ENCODE data around the gene ASPSCR1. TPM values are rescaled to one million over a fixed set of nuclear protein-coding genes. Genes with fewer than 3 reads are reported as not detected.

The ASPSCR1 gene
- total and polyA plus RNA-seq, 2 of the 13 experiments (the other 11 are each of a cell fraction or from before 2014, with no cell fraction given), result 274 to 314 TPM

DNA sequence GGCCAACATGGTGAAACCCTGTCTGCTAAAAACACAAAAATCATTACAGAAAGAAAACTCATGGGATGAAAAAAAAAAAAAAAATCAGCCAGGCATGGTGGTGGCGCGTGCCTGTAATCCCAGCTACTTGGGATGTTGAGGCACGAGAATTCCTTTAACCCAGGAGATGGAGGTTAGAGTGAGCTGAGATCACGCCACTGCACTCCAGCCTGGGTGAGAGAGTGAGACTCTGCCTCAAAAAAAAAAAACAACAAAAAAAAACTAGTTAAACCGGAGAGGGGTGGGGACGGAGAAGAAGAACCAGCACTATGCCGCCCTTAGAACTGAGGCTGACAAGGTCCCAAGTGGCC lies 9.1 kb upstream of the ASPSCR1 start:
- peak overlapping the region in 1 of 3 experiments; percentile 74; a peak in 2 of 6 replicates for H3K4me3 ChIP-seq (replicated peaks in 1 of 3; ENCODE audit: insufficient read depth in 1 of 3, low read depth in 2 of 3, low read length in 3 of 3)
- no peak overlapping the region for H2AFZ ChIP-seq (ENCODE audit: low read length)
- peaks cover 6% of the 10 kb centered on the region for H3K9me3 ChIP-seq (ENCODE audit: low read length)
- H3K27me3 ChIP-seq (ENCODE audit: control insufficient read depth in 1 of 2, insufficient read depth in 2 of 2, low read length in 2 of 2), result no peaks in the 10 kb centered on the region
- ChIA-PET CTCF (ENCODE audit: low intra/inter-chr PET ratio, low total read pairs) (no interaction called here), POLR2A (interaction anchor here (0.8 to 4.6 kb wide), 18 partner anchors 9 to 149 kb away, joined by 3 to 356 read pairs (median 9); partner anchors contain the start of genes ALYREF, ANAPC11, ASPSCR1 and CENPX)
- H3K4me1 ChIP-seq (ENCODE audit: insufficient read depth, low read length), result peaks cover 64% of the 10 kb centered on the region
- peak overlapping the region; percentile 75 for H3K27ac ChIP-seq (ENCODE audit: extremely low read length, insufficient read depth, low read length)
- peak overlapping the region; percentile 64 for H3K9ac ChIP-seq (ENCODE audit: insufficient read depth, low read depth, low read length)
- no peak for DNase-seq (ENCODE audit: low spot score)
- no peaks in the 10 kb centered on the region for H3K36me3 ChIP-seq (replicated peaks in 1 of 2; ENCODE audit: control insufficient read depth in 1 of 2, insufficient read depth in 2 of 2, low read length in 2 of 2)
- FAIRE-seq, result no peak
- H3K79me2 ChIP-seq (ENCODE audit: insufficient read depth, low read length), result peaks cover 6% of the 10 kb centered on the region
- WGBS (ENCODE audit: low lambda C conversion rate), result 80% methylated on average over 7 of the region's 7 CpGs
- in situ Hi-C loops (cut with HindIII; ENCODE audit: extremely low pct_ligation_motif_present, low pct_unique_long_range_greater_than_20kb) (no loop called here), intact Hi-C loops (cut with micrococcal nuclease; ENCODE audit: unreplicated experiment) (no loop called here)
- H4K20me1 ChIP-seq (ENCODE audit: insufficient read depth, low read length), result no peaks in the 10 kb centered on the region
- BruUV-seq (replicated peaks), result no TSS peak
- no peak for ATAC-seq
- H3K4me2 ChIP-seq (ENCODE audit: low read depth, low read length), result peak overlapping the region; percentile 89
- TF ChIP-seq ZNF251 (CRISPR knock-in tag; IDR thresholded peaks at IDR 0.05), result no peak
- TF ChIP-seq, protein P1, sequence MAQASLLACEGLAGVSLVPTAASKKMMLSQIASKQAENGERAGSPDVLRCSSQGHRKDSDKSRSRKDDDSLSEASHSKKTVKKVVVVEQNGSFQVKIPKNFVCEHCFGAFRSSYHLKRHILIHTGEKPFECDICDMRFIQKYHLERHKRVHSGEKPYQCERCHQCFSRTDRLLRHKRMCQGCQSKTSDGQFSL (CRISPR knock-in tag; IDR thresholded peaks at IDR 0.05), result no peak
- TF ChIP-seq ZBTB21 (CRISPR knock-in tag; IDR thresholded peaks at IDR 0.05), result no peak
- TF ChIP-seq, protein P2, sequence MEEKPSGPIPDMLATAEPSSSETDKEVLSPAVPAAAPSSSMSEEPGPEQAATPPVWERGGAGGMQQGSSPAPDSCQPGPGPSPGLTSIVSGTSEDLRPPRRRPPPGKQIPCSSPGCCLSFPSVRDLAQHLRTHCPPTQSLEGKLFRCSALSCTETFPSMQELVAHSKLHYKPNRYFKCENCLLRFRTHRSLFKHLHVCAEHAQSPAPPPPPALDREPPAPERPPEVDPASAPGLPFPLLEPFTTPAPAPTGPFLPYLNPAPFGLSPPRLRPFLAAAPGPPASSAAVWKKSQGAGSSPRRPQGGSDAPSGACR (CRISPR knock-in tag; IDR thresholded peaks at IDR 0.05), result 0 out of 2 replicates have a peak, but pooled peaks have one; percentile 66
- TF ChIP-seq ZNF326 (CRISPR knock-in tag; IDR thresholded peaks at IDR 0.05; ENCODE audit: borderline replicate concordance), result no peak
- no peak for TF ChIP-seq RAD21 (CRISPR knock-in tag; IDR thresholded peaks at IDR 0.05)
- TF ChIP-seq HOXD1 (CRISPR knock-in tag; IDR thresholded peaks at IDR 0.05), result no peak
- TF ChIP-seq, protein P3, sequence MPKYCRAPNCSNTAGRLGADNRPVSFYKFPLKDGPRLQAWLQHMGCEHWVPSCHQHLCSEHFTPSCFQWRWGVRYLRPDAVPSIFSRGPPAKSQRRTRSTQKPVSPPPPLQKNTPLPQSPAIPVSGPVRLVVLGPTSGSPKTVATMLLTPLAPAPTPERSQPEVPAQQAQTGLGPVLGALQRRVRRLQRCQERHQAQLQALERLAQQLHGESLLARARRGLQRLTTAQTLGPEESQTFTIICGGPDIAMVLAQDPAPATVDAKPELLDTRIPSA (CRISPR knock-in tag; IDR thresholded peaks at IDR 0.05; ENCODE audit: borderline replicate concordance), result 0 out of 2 replicates have a peak, but pooled peaks have one; percentile 7
- TF ChIP-seq, protein P4, sequence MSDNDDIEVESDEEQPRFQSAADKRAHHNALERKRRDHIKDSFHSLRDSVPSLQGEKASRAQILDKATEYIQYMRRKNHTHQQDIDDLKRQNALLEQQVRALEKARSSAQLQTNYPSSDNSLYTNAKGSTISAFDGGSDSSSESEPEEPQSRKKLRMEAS (IDR thresholded peaks at IDR 0.05), result no peak
- no peak for TF ChIP-seq HHEX (CRISPR knock-in tag; IDR thresholded peaks at IDR 0.05)
- TF ChIP-seq ZNF607 (CRISPR knock-in tag; IDR thresholded peaks at IDR 0.05; ENCODE audit: borderline replicate concordance), result 0 out of 2 replicates have a peak, but pooled peaks have one; percentile 9
- TF ChIP-seq ARHGAP35 (CRISPR knock-in tag; IDR thresholded peaks at IDR 0.05; ENCODE audit: borderline replicate concordance), result no peak
- 0 out of 2 replicates have a peak, but pooled peaks have one; percentile 20 for TF ChIP-seq PRMT3 (CRISPR knock-in tag; IDR thresholded peaks at IDR 0.05; ENCODE audit: borderline replicate concordance, low read depth)
- TF ChIP-seq GFI1 (CRISPR knock-in tag; IDR thresholded peaks at IDR 0.05; ENCODE audit: borderline replicate concordance), result no peak
- TF ChIP-seq ZNF354B (CRISPR knock-in tag; IDR thresholded peaks at IDR 0.05), result peak; percentile 43; the same call in 1 of the 2 replicates
- no peak for TF ChIP-seq ELF4 (CRISPR knock-in tag; IDR thresholded peaks at IDR 0.05; ENCODE audit: borderline replicate concordance)
- TF ChIP-seq ZNF501 (CRISPR knock-in tag; IDR thresholded peaks at IDR 0.05), result 0 out of 2 replicates have a peak, but pooled peaks have one; percentile 4
- no peak for TF ChIP-seq ZBTB7B (CRISPR knock-in tag; IDR thresholded peaks at IDR 0.05)
- no peak for TF ChIP-seq ZNF317 (CRISPR knock-in tag; IDR thresholded peaks at IDR 0.05)
- no peak for TF ChIP-seq ZNF34 (CRISPR knock-in tag; IDR thresholded peaks at IDR 0.05; ENCODE audit: borderline replicate concordance)
- TF ChIP-seq, protein P5, sequence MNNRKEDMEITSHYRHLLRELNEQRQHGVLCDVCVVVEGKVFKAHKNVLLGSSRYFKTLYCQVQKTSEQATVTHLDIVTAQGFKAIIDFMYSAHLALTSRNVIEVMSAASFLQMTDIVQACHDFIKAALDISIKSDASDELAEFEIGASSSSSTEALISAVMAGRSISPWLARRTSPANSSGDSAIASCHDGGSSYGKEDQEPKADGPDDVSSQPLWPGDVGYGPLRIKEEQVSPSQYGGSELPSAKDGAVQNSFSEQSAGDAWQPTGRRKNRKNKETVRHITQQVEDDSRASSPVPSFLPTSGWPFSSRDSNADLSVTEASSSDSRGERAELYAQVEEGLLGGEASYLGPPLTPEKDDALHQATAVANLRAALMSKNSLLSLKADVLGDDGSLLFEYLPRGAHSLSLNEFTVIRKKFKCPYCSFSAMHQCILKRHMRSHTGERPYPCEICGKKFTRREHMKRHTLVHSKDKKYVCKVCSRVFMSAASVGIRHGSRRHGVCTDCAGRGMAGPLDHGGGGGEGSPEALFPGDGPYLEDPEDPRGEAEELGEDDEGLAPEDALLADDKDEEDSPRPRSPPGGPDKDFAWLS (CRISPR knock-in tag; IDR thresholded peaks at IDR 0.05; ENCODE audit: borderline replicate concordance), result no peak
- no peak for TF ChIP-seq ZNF773 (CRISPR knock-in tag; IDR thresholded peaks at IDR 0.05; ENCODE audit: borderline replicate concordance)
- no peak for TF ChIP-seq U2AF2 (IDR thresholded peaks at IDR 0.05; ENCODE audit: low read depth, low read length)
- no peak for TF ChIP-seq NFIC (IDR thresholded peaks at IDR 0.05; ENCODE audit: low read length)
